Measurements from ENCODE around the gene ANKRD36.
"Not testable (repeated sequence)": the region's sequence is repeated elsewhere in the genome, so short reads cannot be mapped to it uniquely, and the experiment has no call there.

Gene ANKRD36

DNA sequence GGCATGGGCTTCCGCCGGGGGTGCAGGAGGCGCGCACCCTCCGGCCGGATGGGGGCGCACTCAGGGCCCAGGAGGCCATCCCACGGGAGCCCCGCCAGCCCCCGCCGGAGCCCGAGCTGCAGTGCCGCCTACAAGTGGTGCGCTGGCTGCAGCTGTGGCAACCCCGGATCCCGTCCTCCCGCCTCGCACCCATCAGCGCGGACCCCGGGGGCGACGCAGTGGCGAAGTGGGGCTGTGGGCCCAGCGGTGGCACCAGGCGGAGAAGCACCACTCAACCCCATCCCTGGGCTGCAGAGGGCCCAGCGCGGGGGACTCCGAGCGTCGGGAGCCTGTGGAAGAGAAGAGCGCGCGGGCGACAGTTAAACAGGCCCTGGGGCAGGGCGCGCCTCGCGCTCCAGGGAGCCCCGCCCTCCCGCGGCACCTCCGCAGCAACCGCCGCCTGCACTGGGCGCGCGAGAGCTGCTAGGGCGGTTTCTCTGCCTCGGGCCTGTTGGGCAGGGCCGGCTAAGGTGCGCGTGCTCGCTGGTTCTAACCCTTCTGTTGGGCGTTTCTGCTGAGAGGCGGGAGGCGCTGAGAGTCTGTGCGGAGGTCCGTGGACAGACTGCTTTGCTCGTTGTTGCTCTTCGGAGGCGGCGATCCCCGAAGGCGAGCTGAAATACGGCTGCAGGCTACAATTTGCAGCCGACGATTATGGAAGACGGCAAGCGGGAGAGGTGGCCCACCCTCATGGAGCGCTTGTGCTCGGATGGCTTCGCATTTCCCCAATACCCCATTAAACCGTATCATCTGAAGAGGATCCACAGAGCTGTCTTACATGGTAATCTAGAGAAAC is at the start of gene ANKRD36:
ANKRD36 (plus strand) TSS at position 104 of the 832 bp plus-strand sequence; CDS start at position 691, 587 bp downstream.
- Mint-ChIP-seq H3K27ac (peak within 1 kb of the TSS; percentile 95), H3K4me3 (peak within 1 kb of the TSS; percentile 98)
- H3K27me3 Mint-ChIP-seq, H3K36me3 Mint-ChIP-seq, H3K4me1 Mint-ChIP-seq, H3K9me3 Mint-ChIP-seq: not testable (repeated sequence)
- ATAC-seq (ENCODE audit: low read depth) (peak; percentile 88), DNase-seq (ENCODE audit: low spot score in 2 of 2) (peak; percentile 68 to 85)

GRCh38 chr2:97066030-97066429 is 46.9 kb upstream of the ANKRD36 start:
- not testable (repeated sequence) for H3K27me3 Mint-ChIP-seq; DNase-seq (ENCODE audit: low spot score in 2 of 2); ATAC-seq (ENCODE audit: low read depth); H3K9me3 Mint-ChIP-seq; H3K4me3 Mint-ChIP-seq; H3K27ac Mint-ChIP-seq; H3K36me3 Mint-ChIP-seq; H3K4me1 Mint-ChIP-seq

DNA sequence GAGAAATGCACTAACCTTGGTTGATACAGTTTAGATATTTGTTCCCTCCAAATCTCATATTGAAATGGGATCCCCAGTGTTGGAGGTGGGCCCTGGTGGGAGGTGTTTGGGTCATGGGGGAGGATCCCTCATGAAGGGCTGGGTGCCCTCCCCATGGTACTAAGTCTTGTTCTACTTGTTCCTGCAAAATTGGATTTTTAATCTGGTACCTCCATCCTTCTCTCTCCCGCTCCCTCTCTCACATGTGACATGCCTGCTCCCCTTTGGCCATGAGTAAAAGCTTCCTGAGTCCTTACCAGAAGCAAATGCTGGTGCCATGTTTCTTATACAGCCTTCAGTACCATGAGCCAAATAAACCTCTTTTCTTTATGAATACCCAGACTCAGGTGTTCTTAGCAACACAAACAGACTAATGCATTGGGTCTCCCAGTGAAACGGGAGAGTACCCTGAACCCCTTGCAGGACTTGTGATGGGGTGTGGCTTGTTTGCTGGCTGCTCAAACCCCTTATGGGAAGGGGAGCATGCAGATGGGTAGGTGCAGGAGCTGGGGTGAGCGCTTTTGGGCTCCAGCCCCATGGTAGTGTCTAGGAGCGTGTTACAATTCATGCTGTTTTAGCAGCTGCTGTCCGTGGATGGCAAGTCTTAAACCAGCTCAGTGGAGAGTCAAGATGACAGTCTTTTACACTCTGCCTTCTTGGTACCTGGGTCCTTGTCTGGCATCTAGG is 45.5 kb upstream of the ANKRD36 start:
- ATAC-seq (ENCODE audit: low read depth) (no peak), DNase-seq (ENCODE audit: low spot score in 2 of 2) (no peak)
- H3K27ac Mint-ChIP-seq = no peak overlapping the region
- H3K9me3 Mint-ChIP-seq = no peaks in the 10 kb centered on the region
- no peaks in the 10 kb centered on the region for H3K4me1 Mint-ChIP-seq
- no peak overlapping the region for H3K4me3 Mint-ChIP-seq
- peaks cover 8% of the 10 kb centered on the region for H3K27me3 Mint-ChIP-seq
- H3K36me3 Mint-ChIP-seq = no peaks in the 10 kb centered on the region

GRCh38 chr2:97068074-97068473 is 44.9 kb upstream of the ANKRD36 start:
- no peaks in the 10 kb centered on the region for H3K36me3 Mint-ChIP-seq
- H3K4me1 Mint-ChIP-seq = no peaks in the 10 kb centered on the region
- DNase-seq (ENCODE audit: low spot score in 2 of 2) (no peak), ATAC-seq (ENCODE audit: low read depth) (no peak)
- H3K4me3 Mint-ChIP-seq = no peak overlapping the region
- H3K27me3 Mint-ChIP-seq = peaks cover 5% of the 10 kb centered on the region
- H3K27ac Mint-ChIP-seq = no peak overlapping the region
- no peaks in the 10 kb centered on the region for H3K9me3 Mint-ChIP-seq

GRCh38 chr2:97068722-97069121 is 44.2 kb upstream of the ANKRD36 start:
- not testable (repeated sequence) for ATAC-seq (ENCODE audit: low read depth); H3K9me3 Mint-ChIP-seq; H3K4me1 Mint-ChIP-seq; H3K27me3 Mint-ChIP-seq; H3K27ac Mint-ChIP-seq; DNase-seq (ENCODE audit: low spot score in 2 of 2); H3K36me3 Mint-ChIP-seq; H3K4me3 Mint-ChIP-seq

- H3K36me3 Mint-ChIP-seq; H3K4me3 Mint-ChIP-seq; H3K27ac Mint-ChIP-seq; H3K27me3 Mint-ChIP-seq; H3K9me3 Mint-ChIP-seq; DNase-seq (ENCODE audit: low spot score in 2 of 2); H3K4me1 Mint-ChIP-seq; ATAC-seq (ENCODE audit: low read depth): not testable (repeated sequence)
Measured at GRCh38 chr2:97070915-97071314, 42.0 kb upstream of the ANKRD36 start.

DNA sequence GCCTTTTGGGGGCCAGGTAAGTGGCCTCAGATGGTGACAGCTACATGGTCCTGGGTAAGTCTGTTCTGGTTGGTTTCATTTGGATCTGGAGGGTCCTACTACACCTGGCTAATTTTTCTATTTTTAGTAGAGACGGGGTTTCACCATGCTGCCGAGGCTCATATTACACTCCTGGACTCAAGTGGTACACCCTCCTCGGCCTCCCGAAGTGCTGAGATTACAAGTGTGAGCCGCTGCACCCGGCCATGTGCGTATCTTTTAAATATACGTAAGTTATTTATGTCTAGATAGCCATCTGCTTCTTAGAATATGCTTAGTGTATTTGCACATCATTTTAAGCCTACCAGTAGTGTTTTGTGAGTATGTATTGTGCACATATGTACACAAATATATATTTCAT is 35.7 kb upstream of the ANKRD36 start:
- not testable (repeated sequence) for DNase-seq (ENCODE audit: low spot score in 2 of 2); H3K4me3 Mint-ChIP-seq; ATAC-seq (ENCODE audit: low read depth); H3K27me3 Mint-ChIP-seq; H3K9me3 Mint-ChIP-seq; H3K27ac Mint-ChIP-seq; H3K36me3 Mint-ChIP-seq; H3K4me1 Mint-ChIP-seq

DNA sequence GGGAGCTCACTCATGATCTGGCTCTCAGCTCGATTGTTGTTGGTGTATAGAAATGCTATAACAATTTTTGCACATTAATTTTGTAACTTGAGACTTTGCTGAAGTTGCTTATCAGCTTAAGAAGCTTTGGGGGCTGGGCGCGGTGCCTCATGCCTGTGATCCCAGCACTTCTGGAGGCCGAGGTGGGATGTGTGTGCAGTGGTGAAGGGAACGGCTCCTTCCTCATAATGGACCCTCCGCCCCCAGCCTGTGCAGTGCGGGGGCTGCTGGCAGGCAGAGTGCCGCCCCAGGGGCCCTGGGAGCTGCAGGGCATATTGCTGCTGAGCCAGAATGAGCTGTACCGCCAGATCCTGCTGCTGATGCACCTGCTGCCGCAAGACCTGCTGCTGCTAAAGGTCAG is 32.1 kb upstream of the ANKRD36 start:
- H3K9me3 Mint-ChIP-seq; H3K36me3 Mint-ChIP-seq; ATAC-seq (ENCODE audit: low read depth); H3K27me3 Mint-ChIP-seq; DNase-seq (ENCODE audit: low spot score in 2 of 2); H3K27ac Mint-ChIP-seq; H3K4me1 Mint-ChIP-seq; H3K4me3 Mint-ChIP-seq: not testable (repeated sequence)

DNA sequence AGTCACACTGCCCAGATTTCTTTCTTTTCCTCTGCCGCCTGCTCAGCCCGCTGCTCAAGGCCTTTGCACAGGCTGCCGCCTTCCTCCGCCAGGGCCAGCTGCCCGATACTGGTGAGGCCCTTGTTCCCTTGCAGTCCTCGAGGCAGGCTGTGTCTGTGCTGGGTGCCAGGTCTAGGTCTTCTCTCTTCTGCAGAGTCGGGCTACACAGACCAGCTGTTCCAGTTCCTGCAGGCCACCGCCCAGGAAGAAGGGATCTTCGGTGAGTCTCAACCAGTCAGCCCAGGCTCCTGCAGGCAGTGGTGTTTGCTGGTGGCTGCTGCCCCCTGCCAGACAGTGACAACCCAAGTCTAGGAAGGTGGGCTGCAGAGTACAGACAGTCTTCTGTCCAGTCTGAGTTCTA is 30.7 kb upstream of the ANKRD36 start:
- H3K9me3 Mint-ChIP-seq; DNase-seq (ENCODE audit: low spot score in 2 of 2); ATAC-seq (ENCODE audit: low read depth); H3K27me3 Mint-ChIP-seq; H3K27ac Mint-ChIP-seq; H3K4me1 Mint-ChIP-seq; H3K36me3 Mint-ChIP-seq; H3K4me3 Mint-ChIP-seq: not testable (repeated sequence)

GRCh38 chr2:97083516-97083915 is 29.4 kb upstream of the ANKRD36 start:
- H3K27me3 Mint-ChIP-seq; H3K36me3 Mint-ChIP-seq; H3K9me3 Mint-ChIP-seq; H3K27ac Mint-ChIP-seq; ATAC-seq (ENCODE audit: low read depth); H3K4me1 Mint-ChIP-seq; H3K4me3 Mint-ChIP-seq; DNase-seq (ENCODE audit: low spot score in 2 of 2): not testable (repeated sequence)

GRCh38 chr2:97085093-97085492 is 27.9 kb upstream of the ANKRD36 start:
- H3K9me3 Mint-ChIP-seq; H3K27me3 Mint-ChIP-seq; DNase-seq (ENCODE audit: low spot score in 2 of 2); H3K36me3 Mint-ChIP-seq; H3K27ac Mint-ChIP-seq; H3K4me3 Mint-ChIP-seq; ATAC-seq (ENCODE audit: low read depth); H3K4me1 Mint-ChIP-seq: not testable (repeated sequence)

- H3K36me3 Mint-ChIP-seq = peaks cover 10% of the 10 kb centered on the region
- H3K9me3 Mint-ChIP-seq; H3K27ac Mint-ChIP-seq; H3K27me3 Mint-ChIP-seq; ATAC-seq (ENCODE audit: low read depth); DNase-seq (ENCODE audit: low spot score in 2 of 2); H3K4me1 Mint-ChIP-seq; H3K4me3 Mint-ChIP-seq: not testable (repeated sequence)
Measured at GRCh38 chr2:97088706-97089105, 24.2 kb upstream of the ANKRD36 start.

DNA sequence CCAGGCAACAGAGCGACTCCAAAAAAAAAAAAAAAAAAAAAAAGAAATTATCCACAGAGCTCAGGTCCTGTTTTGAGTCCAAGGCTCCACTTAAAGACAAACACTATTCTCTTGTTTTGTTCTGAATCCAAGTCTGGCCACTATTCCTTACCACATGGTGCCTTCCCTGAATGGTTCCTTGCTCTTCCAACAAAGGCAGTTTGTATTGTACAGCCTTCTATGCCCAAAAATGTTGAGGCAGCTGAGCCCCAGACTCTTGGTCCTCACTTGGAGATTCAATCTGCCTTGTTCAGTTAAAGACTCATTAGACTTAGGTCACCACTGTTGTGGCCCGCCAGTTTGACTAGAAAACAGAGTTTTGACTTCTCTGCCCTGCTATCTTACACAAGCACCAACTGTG is 20.0 kb upstream of the ANKRD36 start:
- H3K9me3 Mint-ChIP-seq; DNase-seq (ENCODE audit: low spot score in 2 of 2); H3K27me3 Mint-ChIP-seq; H3K27ac Mint-ChIP-seq; H3K36me3 Mint-ChIP-seq; ATAC-seq (ENCODE audit: low read depth); H3K4me3 Mint-ChIP-seq; H3K4me1 Mint-ChIP-seq: not testable (repeated sequence)

DNA sequence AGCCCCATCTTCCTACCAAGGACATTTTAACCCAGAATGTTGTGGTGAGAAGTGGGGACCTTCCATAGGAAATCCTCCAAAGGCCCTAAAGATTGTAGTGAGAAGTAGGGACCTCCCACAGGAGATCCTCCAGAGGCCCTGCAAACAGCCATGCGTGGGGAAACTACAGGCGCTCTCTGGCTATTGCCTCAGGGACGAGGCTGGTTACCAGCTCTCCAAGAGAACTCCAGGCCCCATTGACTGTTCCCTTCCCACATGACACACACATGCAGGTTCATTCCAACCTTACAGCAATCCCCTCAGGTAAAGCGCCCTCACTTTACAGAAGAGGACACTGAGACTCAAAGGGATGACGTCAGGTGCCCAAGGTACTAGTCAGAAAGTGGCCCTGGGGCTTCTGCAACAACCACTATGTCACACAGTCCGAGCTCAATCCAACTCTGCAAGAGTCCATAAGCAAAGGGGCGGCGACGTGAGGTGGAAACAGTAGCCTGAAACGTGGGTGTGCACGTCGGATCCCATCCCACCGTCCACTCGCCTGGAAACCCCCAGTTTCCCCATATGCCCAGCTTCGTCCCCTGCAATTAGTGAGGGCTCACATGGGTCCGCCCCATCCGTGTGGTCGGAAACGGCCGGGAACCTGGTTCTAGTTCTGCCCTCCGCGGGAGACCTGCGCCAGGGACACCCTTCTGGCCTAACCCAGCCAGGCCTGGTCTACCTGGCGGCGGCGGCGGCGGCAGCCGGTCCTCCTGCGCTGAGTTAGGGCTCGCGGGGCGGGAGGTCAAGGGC is 18.8 kb upstream of the ANKRD36 start:
- H3K27ac Mint-ChIP-seq; H3K9me3 Mint-ChIP-seq; H3K27me3 Mint-ChIP-seq; H3K36me3 Mint-ChIP-seq; H3K4me1 Mint-ChIP-seq; DNase-seq (ENCODE audit: low spot score in 2 of 2): not testable (repeated sequence)
- H3K4me3 Mint-ChIP-seq = peak overlapping the region; percentile 21
- peak; percentile 15 for ATAC-seq (ENCODE audit: low read depth)

Data from memory B cell (primary cell).